GM08714 (cell line): ENCODE results near the gene CRISP3.

ENCODE experiments used
- H3K4me3 ChIP-seq: fragments of 200-500 bp; sonication (Bioruptor generic); 2 replicates; pipeline ENCODE4 v1.5.1; 2014; ENCODE audit warnings: mild to moderate bottlenecking, low read length, inconsistent platforms
- ZNF274 ChIP-seq: IDR thresholded peaks from 2 replicates; pipeline ENCODE4 v1.6.1; 2012; ENCODE audit warnings: mild to moderate bottlenecking, low read depth, low read length

Gene CRISP3, protein sequence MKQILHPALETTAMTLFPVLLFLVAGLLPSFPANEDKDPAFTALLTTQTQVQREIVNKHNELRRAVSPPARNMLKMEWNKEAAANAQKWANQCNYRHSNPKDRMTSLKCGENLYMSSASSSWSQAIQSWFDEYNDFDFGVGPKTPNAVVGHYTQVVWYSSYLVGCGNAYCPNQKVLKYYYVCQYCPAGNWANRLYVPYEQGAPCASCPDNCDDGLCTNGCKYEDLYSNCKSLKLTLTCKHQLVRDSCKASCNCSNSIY

DNA sequence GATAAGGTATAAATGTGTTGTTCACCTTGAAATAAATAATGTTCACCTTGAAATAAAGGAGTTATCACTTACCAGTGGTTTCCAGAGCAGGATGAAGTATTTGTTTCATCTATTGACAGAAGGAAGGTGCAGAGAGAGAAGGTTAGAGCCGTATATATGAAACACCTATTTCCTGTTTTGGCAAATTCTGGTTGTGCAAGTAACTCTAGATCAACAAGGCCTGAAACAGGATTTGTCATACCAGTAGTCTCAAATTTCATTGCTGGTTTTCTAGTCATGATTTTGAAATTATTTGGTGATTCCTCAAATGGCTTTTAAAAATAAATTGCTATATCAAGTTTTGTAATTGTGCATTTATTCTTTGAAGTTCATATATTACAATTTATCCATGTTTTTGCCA lies at the start of gene CRISP3:
Gene CRISP3 (minus strand): TSS at position 130 of the 400 bp plus-strand sequence. CDS start 21 bp downstream, at position 109.
- no peak for TF ChIP-seq ZNF274
- no peak within 1 kb of the TSS for H3K4me3 ChIP-seq

- H3K4me3 ChIP-seq, result no peak overlapping the region
- no peak for TF ChIP-seq ZNF274
Measured at GRCh38 chr6:49790341-49790740, 46.2 kb upstream of the CRISP3 start.

DNA sequence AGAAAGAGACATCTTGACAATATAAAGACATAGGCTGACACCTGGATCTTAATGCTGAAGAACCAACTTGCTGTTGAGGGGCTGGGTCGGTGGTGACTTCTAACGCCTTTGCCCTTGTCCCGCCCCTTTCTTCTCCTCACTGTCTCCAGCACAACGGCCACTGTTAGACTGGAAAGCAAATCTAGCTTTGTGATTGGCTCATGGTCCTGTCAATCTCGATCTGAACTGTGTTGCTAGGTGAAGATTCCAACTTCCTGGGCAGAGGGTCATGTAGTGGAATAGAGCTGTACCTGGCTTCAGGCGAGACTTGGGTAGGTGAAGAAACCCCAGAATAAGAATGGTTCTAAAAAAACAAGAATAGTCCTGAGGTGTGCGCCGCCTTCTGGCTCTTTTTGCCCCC lies 43.0 kb upstream of the CRISP3 start, which contains the start of gene PGK2:
Gene PGK2 (minus strand): TSS at position 110 of the 400 bp plus-strand sequence. CDS start 98 bp downstream, at position 12.
- H3K4me3 ChIP-seq, result no peak within 1 kb of the TSS
- no peak for TF ChIP-seq ZNF274

DNA sequence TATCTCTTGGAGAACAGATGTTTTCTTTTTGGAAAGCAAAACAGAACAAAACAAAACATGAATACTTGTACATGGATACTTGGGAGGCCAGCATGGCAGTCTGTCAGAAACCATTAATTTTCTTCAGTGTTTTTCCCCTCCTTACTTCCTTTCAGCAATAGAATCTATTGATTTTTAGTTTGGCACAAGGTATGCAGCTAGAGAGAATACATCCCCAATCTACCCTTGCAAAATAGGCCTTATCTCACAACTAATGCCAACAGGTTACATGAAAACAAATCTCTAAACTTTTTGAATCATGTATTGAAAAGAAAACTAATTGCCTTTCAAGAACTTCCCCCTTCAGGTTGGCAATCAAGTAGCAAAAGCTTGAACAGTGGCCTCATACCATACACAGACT lies 40.1 kb upstream of the CRISP3 start:
- no peak overlapping the region for H3K4me3 ChIP-seq
- TF ChIP-seq ZNF274, result no peak

- no peak overlapping the region for H3K4me3 ChIP-seq
- no peak for TF ChIP-seq ZNF274
Measured at GRCh38 chr6:49782725-49783124, 38.5 kb upstream of the CRISP3 start.

GRCh38 chr6:49782293-49782692 lies 38.1 kb upstream of the CRISP3 start:
- H3K4me3 ChIP-seq, result no peak overlapping the region
- TF ChIP-seq ZNF274, result no peak

GRCh38 chr6:49776444-49776843 lies 32.3 kb upstream of the CRISP3 start:
- H3K4me3 ChIP-seq, result no peak overlapping the region
- no peak for TF ChIP-seq ZNF274

DNA sequence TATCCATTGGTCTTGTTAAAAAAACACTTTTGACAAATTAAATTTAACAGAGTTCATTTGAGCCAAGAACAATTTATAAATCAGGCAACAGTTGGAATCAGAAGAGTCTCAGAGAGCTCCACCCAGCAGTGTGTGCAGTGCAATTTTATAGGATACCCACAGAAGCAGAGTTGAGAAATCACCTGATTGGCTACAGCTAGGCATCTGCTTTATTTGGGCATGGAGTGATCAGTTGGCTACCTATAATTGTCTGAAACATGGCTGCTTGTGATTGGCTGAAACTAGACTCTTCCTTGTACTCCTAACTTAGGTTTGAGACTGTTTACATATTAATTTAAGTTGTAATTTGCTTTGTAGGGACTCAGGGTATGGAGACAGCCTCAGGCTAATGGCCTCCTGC lies 30.9 kb upstream of the CRISP3 start:
- H3K4me3 ChIP-seq, result no peak overlapping the region
- no peak for TF ChIP-seq ZNF274

GRCh38 chr6:49772285-49772684 lies 28.1 kb upstream of the CRISP3 start:
- H3K4me3 ChIP-seq, result no peak overlapping the region
- TF ChIP-seq ZNF274, result no peak

- no peak for TF ChIP-seq ZNF274
- H3K4me3 ChIP-seq, result no peak overlapping the region
Measured at GRCh38 chr6:49766762-49767161, 22.6 kb upstream of the CRISP3 start.

- no peak overlapping the region for H3K4me3 ChIP-seq
- no peak for TF ChIP-seq ZNF274
Measured at GRCh38 chr6:49764571-49765236, 20.5 kb upstream of the CRISP3 start.

DNA sequence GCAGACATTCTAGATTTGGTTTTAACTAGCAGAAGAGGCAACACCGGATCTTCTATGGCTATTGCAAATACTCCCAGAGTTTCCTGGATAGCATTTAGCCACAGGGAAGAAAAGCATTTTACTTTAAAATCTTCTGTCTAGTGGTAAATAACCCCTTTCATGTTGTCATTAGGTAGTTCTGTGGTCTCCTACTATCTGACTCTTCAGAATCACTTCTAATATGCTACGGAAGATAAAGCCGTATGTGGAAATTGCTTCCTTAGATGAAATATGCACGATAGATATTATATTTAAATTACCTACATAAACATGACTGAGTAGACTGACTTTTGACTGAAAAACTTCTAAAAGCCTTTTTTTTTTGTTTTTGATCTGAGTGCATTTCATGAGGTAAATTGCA lies 759 bp downstream of the CRISP3 start:
- no peak for TF ChIP-seq ZNF274

DNA sequence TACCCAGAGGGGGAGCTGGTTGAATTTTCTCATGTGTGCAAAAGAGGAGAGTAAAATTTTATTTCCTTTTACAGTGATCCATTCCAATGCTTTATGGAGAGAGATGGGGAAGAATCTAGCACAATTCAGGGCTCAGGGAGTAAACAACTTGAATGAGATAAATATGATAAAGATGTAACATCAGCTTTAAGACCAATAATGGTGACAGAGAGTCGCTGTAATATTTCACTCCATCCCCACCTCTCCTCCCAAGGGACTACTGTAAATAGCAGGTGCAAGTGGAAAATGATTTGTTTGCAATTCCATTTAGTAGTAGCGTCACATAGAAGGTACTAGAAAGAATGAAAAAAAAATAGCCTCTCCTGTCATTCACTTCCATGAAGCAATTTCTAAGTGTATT lies 4.8 kb downstream of the CRISP3 start:
- no peak overlapping the region for H3K4me3 ChIP-seq
- no peak for TF ChIP-seq ZNF274

More for the DNA sequence above, 759 bp downstream of the CRISP3 start:
- H3K4me3 ChIP-seq, result no peak overlapping the region

DNA sequence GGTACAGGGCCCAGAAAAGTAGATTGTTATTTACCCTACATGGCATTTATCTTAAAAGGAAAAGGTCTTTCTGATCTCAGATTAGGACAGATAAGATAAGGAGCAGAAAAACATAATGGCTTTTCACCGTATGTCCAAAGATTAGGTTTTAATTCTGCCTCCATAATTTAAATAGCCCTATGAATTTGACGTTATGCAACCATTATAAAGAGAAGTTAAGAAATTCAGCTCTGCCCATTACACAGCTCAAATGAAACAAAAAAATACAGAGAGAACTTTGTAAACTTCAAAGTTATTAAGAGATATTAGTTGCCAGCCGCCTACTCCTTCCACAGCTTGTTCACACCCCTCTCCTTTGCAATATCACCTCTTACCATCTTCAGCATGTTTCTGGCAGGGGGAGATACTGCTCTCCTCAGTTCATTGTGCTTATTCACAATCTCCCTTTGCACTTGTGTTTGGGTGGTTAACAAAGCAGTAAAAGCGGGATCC lies 8.1 kb downstream of the CRISP3 start:
- H3K4me3 ChIP-seq, result no peak overlapping the region
- no peak for TF ChIP-seq ZNF274

- H3K4me3 ChIP-seq, result no peak overlapping the region
- no peak for TF ChIP-seq ZNF274
Measured at GRCh38 chr6:49733680-49734079, 10.5 kb downstream of the CRISP3 start.
